SK-N-SH (cell line): Measurements from ENCODE around the gene ZNF532.

Experiments
- ELF1 ChIP-seq: IDR thresholded peaks from 2 replicates; pipeline ENCODE4 v1.4.0; 2012
- EP300 ChIP-seq, 2 experiments: IDR thresholded peaks; 2 replicates each; pipeline versions ENCODE4 v1.4.0 to v1.6.1; 2012; ENCODE audit warnings: borderline replicate concordance in 1 of 2, low read depth in 1 of 2, low read length in 1 of 2
- GABPA ChIP-seq: IDR thresholded peaks from 2 replicates; pipeline ENCODE4 v1.4.0; 2012; ENCODE audit warnings: low read depth, mild to moderate bottlenecking
- JUND ChIP-seq: IDR thresholded peaks from 2 replicates; pipeline ENCODE4 v1.4.0; 2012
- MEF2A ChIP-seq: IDR thresholded peaks from 2 replicates; pipeline ENCODE4 v1.4.0; 2012; ENCODE audit warnings: low read depth, borderline replicate concordance
- MXI1 ChIP-seq: IDR thresholded peaks from 2 replicates; pipeline ENCODE4 v1.6.1; 2012; ENCODE audit warnings: mild to moderate bottlenecking, low read depth, low read length, improper control_type of control experiment
- RXRA ChIP-seq: IDR thresholded peaks from 2 replicates; pipeline ENCODE4 v1.4.0; 2012; ENCODE audit warnings: low read depth, mild to moderate bottlenecking, borderline replicate concordance
- SIN3A ChIP-seq: IDR thresholded peaks from 2 replicates; pipeline ENCODE4 v1.6.1; 2012; ENCODE audit warnings: low read depth, mild to moderate bottlenecking, low read length, moderate library complexity, borderline replicate concordance
- TAF1 ChIP-seq: IDR thresholded peaks from 2 replicates; pipeline ENCODE4 v1.6.1; 2012; ENCODE audit warnings: low read depth, mild to moderate bottlenecking, low read length, moderate library complexity, borderline replicate concordance
- USF2 ChIP-seq: fragments of 150-350 bp; IDR thresholded peaks from 2 replicates; pipeline ENCODE4 v1.6.1; 2017; ENCODE audit warnings: antibody characterized with exemption, low read length, low read depth, borderline replicate concordance
- TF ChIP-seq, protein P1 (sequence below): fragments of 200-600 bp; sonication (generic); IDR thresholded peaks from 2 replicates; pipeline ENCODE4 v1.6.1; 2017; ENCODE audit warnings: antibody characterized with exemption, mild to moderate bottlenecking, moderate library complexity

DNA sequence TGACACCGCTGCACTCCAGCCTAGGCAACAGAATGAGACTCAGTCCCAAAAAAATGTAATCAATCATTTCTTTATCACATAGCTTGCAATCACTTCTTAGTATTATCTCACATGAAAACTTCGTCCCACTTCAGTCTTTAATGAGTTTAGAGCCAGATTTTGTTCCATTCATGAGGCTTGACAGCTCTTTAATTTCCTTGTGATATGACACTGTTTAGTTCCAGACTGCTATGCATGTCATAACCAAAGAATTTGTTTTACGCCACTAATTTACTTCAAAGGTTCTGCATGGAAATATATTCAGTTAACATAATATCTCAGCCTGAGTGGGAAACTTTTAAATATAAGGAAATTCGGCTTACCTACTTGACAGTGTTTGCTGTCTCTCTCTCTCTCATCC, 113.1 kb downstream of the ZNF532 start:
- TF ChIP-seq, protein P1, sequence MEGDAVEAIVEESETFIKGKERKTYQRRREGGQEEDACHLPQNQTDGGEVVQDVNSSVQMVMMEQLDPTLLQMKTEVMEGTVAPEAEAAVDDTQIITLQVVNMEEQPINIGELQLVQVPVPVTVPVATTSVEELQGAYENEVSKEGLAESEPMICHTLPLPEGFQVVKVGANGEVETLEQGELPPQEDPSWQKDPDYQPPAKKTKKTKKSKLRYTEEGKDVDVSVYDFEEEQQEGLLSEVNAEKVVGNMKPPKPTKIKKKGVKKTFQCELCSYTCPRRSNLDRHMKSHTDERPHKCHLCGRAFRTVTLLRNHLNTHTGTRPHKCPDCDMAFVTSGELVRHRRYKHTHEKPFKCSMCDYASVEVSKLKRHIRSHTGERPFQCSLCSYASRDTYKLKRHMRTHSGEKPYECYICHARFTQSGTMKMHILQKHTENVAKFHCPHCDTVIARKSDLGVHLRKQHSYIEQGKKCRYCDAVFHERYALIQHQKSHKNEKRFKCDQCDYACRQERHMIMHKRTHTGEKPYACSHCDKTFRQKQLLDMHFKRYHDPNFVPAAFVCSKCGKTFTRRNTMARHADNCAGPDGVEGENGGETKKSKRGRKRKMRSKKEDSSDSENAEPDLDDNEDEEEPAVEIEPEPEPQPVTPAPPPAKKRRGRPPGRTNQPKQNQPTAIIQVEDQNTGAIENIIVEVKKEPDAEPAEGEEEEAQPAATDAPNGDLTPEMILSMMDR: no peak
- TF ChIP-seq JUND: no peak
- no peak for TF ChIP-seq USF2
- TF ChIP-seq GABPA: no peak
- TF ChIP-seq TAF1: no peak
- TF ChIP-seq MEF2A: no peak
- TF ChIP-seq RXRA: no peak
- no peak for TF ChIP-seq MXI1
- TF ChIP-seq EP300 (IDR thresholded peaks at IDR 0.05; ENCODE audit: borderline replicate concordance in 1 of 2, low read depth in 1 of 2, low read length in 1 of 2): no peak
- no peak for TF ChIP-seq ELF1
- TF ChIP-seq SIN3A: no peak
